Chondrocyte (in vitro differentiated cells): ENCODE results near the gene NPR1. TPM values are rescaled to one million over a fixed set of nuclear protein-coding genes. Genes with fewer than 3 reads are reported as not detected.

Experiments
- DNase-seq: peaks from one replicate; pipeline ENCODE4 v3.0.0; 2021; ENCODE audit warnings: mixed read lengths, low spot score
- H3K27ac Mint-ChIP-seq: one replicate; pipeline ENCODE4 v1.8.0; 2021; ENCODE audit warnings: mild to moderate bottlenecking, moderate library complexity, mixed read lengths; ENCODE audit not compliant: unreplicated experiment
- H3K27me3 Mint-ChIP-seq: 2 replicates; pipeline ENCODE4 v1.8.0; 2021; ENCODE audit warnings: low read depth, mixed read lengths
- H3K36me3 Mint-ChIP-seq: 2 replicates; pipeline ENCODE4 v1.8.0; 2021; ENCODE audit warnings: low read depth, mixed read lengths
- H3K4me1 Mint-ChIP-seq: 2 replicates; pipeline ENCODE4 v1.8.0; 2021; ENCODE audit warnings: low read depth, mild to moderate bottlenecking, mixed read lengths
- H3K4me3 Mint-ChIP-seq: one replicate; pipeline ENCODE4 v1.8.0; 2021; ENCODE audit warnings: mild to moderate bottlenecking, moderate library complexity, mixed read lengths; ENCODE audit not compliant: unreplicated experiment
- H3K9me3 Mint-ChIP-seq: 2 replicates; pipeline ENCODE4 v1.8.0; 2021; ENCODE audit warnings: low read depth, mixed read lengths
- long read RNA-seq: library from polyadenylated mRNA; stranded (forward); transcript quantifications from one replicate; pipeline ENCODE4 v2.0.0, GENCODE V29; 2021
- total RNA-seq: library from RNA; stranded (reverse); gene quantifications from 3 replicates; pipeline ENCODE4 v1.2.1, GENCODE V29; 2021
- TF ChIP-seq, protein P1 (sequence below): fragments of 200-600 bp; sonication (generic); IDR thresholded peaks from 2 replicates; pipeline ENCODE4 v1.5.0; 2021; ENCODE audit warnings: antibody characterized with exemption, mild to moderate bottlenecking, moderate library complexity

Gene NPR1
- 0.21 to 0.27 TPM in 2 of 3 replicates, not detected in the other for total RNA-seq
- long read RNA-seq, full-length matches to known transcripts, result 1 of 2 reads
- long read RNA-seq, partial matches to known transcripts, result 0 of 2 reads
- long read RNA-seq, other reads (novel, unspliced or antisense), result 1 of 2 reads

DNA sequence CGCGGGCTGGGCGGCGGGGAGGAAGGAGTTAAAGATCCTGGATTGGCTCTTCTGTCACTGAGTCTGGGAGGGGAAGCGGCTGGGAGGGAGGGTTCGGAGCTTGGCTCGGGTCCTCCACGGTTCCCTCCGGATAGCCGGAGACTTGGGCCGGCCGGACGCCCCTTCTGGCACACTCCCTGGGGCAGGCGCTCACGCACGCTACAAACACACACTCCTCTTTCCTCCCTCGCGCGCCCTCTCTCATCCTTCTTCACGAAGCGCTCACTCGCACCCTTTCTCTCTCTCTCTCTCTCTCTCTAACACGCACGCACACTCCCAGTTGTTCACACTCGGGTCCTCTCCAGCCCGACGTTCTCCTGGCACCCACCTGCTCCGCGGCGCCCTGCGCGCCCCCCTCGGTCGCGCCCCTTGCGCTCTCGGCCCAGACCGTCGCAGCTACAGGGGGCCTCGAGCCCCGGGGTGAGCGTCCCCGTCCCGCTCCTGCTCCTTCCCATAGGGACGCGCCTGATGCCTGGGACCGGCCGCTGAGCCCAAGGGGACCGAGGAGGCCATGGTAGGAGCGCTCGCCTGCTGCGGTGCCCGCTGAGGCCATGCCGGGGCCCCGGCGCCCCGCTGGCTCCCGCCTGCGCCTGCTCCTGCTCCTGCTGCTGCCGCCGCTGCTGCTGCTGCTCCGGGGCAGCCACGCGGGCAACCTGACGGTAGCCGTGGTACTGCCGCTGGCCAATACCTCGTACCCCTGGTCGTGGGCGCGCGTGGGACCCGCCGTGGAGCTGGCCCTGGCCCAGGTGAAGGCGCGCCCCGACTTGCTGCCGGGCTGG lies at the start of gene NPR1:
TSS of gene NPR1 (plus strand) at position 170 of the 818 bp plus-strand sequence. CDS start at position 591, 421 bp downstream.
- H3K9me3 Mint-ChIP-seq, result no peaks in the 10 kb centered on the region
- peaks cover 35% of the 10 kb centered on the region for H3K27me3 Mint-ChIP-seq
- peak within 1 kb of the TSS; percentile 72 for H3K4me3 Mint-ChIP-seq
- no peak for DNase-seq
- H3K4me1 Mint-ChIP-seq, result peaks cover 18% of the 10 kb centered on the region
- TF ChIP-seq, protein P1, sequence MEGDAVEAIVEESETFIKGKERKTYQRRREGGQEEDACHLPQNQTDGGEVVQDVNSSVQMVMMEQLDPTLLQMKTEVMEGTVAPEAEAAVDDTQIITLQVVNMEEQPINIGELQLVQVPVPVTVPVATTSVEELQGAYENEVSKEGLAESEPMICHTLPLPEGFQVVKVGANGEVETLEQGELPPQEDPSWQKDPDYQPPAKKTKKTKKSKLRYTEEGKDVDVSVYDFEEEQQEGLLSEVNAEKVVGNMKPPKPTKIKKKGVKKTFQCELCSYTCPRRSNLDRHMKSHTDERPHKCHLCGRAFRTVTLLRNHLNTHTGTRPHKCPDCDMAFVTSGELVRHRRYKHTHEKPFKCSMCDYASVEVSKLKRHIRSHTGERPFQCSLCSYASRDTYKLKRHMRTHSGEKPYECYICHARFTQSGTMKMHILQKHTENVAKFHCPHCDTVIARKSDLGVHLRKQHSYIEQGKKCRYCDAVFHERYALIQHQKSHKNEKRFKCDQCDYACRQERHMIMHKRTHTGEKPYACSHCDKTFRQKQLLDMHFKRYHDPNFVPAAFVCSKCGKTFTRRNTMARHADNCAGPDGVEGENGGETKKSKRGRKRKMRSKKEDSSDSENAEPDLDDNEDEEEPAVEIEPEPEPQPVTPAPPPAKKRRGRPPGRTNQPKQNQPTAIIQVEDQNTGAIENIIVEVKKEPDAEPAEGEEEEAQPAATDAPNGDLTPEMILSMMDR, result no peak
- H3K36me3 Mint-ChIP-seq, result no peaks in the 10 kb centered on the region
- H3K27ac Mint-ChIP-seq, result no peak within 1 kb of the TSS

DNA sequence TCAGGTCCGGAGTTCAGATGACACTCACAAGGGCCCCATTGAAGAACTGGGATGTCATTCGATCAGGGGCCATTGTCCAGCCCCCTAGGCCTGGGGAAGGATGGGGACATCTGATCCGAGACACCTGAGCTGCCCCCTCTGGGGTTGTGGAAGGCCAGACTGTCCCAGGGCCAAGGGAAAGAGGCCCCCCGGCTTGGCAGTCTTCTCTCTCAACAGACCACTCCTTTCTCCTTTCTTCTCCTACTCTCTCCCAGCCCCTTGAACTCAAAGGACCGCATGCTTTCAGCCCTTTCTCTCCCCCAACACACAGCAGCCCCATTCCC lies 49.2 kb upstream of the NPR1 start:
- DNase-seq, result peak; percentile 64
- TF ChIP-seq, protein P1, result no peak
- no peaks in the 10 kb centered on the region for H3K27me3 Mint-ChIP-seq
- peaks cover 80% of the 10 kb centered on the region for H3K4me1 Mint-ChIP-seq
- H3K4me3 Mint-ChIP-seq, result no peak overlapping the region
- peaks cover under 1% of the 10 kb centered on the region for H3K36me3 Mint-ChIP-seq
- H3K27ac Mint-ChIP-seq, result peak overlapping the region; percentile 81
- H3K9me3 Mint-ChIP-seq, result no peaks in the 10 kb centered on the region

DNA sequence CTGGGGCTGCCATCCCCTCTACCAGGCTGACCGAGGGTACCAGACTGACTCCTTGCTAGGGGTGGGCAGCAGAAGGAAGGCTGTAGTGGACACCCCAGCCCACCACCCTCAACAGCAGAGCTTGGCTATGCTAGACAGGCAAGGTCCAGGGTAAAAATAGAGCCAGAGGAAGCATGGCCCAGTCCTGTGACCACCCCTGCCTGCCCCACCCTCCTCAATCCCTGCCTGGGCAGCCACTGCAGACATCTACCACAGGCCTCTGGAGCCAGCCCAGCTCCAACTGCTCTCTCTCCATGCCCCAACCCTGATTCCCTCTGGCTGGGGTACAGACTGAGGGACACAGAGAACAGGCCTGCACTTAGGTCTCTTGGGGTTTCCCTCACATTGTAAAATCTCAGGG lies 48.5 kb upstream of the NPR1 start:
- TF ChIP-seq, protein P1, result no peak
- peaks cover 78% of the 10 kb centered on the region for H3K4me1 Mint-ChIP-seq
- no peaks in the 10 kb centered on the region for H3K9me3 Mint-ChIP-seq
- peak overlapping the region; percentile 81 for H3K27ac Mint-ChIP-seq
- no peaks in the 10 kb centered on the region for H3K27me3 Mint-ChIP-seq
- no peak overlapping the region for H3K4me3 Mint-ChIP-seq
- H3K36me3 Mint-ChIP-seq, result peaks cover 2% of the 10 kb centered on the region
- peak; percentile 64 for DNase-seq

DNA sequence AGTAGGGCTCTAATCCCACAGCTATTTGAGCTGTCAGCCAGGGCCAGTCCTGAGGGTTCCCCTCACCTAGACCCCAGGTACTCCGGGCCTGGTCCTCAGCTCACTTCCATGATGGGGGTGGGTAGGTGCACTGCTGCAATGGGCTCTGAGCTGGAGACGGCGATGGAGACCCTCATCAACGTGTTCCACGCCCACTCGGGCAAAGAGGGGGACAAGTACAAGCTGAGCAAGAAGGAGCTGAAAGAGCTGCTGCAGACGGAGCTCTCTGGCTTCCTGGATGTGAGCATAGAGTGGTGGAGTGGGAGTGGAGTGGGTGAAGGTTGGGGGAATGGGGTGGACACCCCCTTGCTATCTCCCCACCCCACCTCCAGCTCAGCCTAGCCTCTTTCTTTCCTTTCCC lies 48.1 kb upstream of the NPR1 start:
- peak; percentile 77 for DNase-seq
- Mint-ChIP-seq H3K4me3 (no peak overlapping the region), H3K27me3 (no peaks in the 10 kb centered on the region), H3K36me3 (peaks cover 4% of the 10 kb centered on the region), H3K27ac (peak overlapping the region; percentile 81), H3K4me1 (peaks cover 76% of the 10 kb centered on the region), H3K9me3 (no peaks in the 10 kb centered on the region)
- TF ChIP-seq, protein P1, result no peak

DNA sequence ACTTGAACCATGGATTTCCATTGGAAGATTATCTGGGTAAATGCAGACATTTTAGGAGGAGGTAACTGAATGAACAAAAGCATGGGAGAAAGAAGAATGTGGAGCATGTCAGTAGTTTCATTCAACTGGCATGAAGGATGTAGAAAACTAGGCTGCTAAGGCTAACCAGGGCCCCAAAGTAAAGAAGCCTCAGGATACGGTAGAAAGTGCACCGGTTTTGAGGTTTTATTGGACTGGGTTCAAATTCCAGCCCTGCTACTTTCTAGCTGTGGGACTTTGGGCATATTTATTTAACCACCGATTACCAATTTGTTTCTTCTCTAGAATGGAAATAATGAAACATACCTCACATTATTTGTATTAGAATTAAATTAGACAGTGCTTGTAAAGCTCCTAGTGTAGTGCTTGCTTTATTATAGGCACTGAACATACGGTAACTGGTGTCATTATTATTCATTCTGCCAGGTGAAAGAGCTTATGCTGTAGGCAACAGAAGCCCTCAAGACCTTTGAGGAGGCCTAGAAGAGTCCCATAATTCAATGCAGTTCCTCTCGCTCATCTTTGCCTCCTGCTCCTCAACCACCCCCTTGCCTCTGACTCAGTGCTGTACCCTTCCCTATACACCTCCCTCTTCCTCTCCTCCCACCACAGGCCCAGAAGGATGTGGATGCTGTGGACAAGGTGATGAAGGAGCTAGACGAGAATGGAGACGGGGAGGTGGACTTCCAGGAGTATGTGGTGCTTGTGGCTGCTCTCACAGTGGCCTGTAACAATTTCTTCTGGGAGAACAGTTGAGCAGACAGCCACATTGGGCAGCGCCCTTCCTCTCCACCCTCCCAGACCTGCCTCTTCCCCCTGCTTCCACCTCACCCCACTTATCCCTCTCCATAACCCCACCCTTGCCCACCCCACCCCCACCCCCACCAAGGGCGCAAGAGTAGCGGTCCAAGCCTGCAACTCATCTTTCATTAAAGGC lies 47.2 kb upstream of the NPR1 start:
- Mint-ChIP-seq H3K27ac (peak overlapping the region; percentile 76), H3K27me3 (no peaks in the 10 kb centered on the region), H3K4me3 (no peak overlapping the region), H3K9me3 (no peaks in the 10 kb centered on the region), H3K36me3 (peaks cover 5% of the 10 kb centered on the region), H3K4me1 (peaks cover 71% of the 10 kb centered on the region)
- DNase-seq, result peak; percentile 30
- TF ChIP-seq, protein P1, result no peak
